Measurements from ENCODE around the gene PRKD3.

- TF ChIP-seq POLR2AphosphoS5 (IDR thresholded peaks at IDR 0.05; ENCODE audit: insufficient read depth in 1 of 2, low read depth in 1 of 2) (no peak), CTCF (IDR thresholded peaks at IDR 0.05) (no peak), POLR2A (IDR thresholded peaks at IDR 0.05) (no peak)
These were observed 11.0 kb upstream of the PRKD3 start for GRCh38 chr2:37335604-37336003.

All from vagina (tissue), 2 donors.